PC-3 (cell line): ENCODE measurements around the gene AS3MT. TPM values are rescaled to one million over a fixed set of nuclear protein-coding genes. Genes with fewer than 3 reads are reported as not detected.

Experiments used
- ATAC-seq: fragments of 200-7000 bp; cut with Tn5 transposase; 2 replicates; pipeline ENCODE4 v1.9.1; 2020; ENCODE audit warnings: mild to moderate bottlenecking, moderate library complexity
- BruUV-seq: library from RNA; stranded (reverse); fragments of 400-500 nt; replicated peaks from 2 replicates; lab custom pipeline; 2021; lab: Mats Ljungman, UMichigan
- CTCF ChIA-PET: fragments of 300-600 bp; sonication (Branson Sonifier 250); formaldehyde crosslinking; loops from one replicate; lab custom pipeline; 2022; ENCODE audit warnings: antibody characterized with exemption; lab: Charles Lee
- POLR2A ChIA-PET: fragments of 300-600 bp; sonication (Branson Sonifier 250); formaldehyde crosslinking; loops from one replicate; lab custom pipeline; 2022; ENCODE audit warnings: antibody characterized with exemption; ENCODE audit not compliant: unreplicated experiment; lab: Charles Lee
- DNase-seq: peaks from one replicate; pipeline ENCODE4 v3.0.0-alpha.2; 2015
- H2AFZ ChIP-seq: fragments of 300-600 bp; sonication (generic); 2 replicates; pipeline ENCODE4 v1.6.0; 2016; ENCODE audit warnings: antibody characterized with exemption, low read length
- H3F3A ChIP-seq: fragments of 300-600 bp; sonication (generic); one replicate; pipeline ENCODE4 v1.6.0; 2017; ENCODE audit warnings: antibody characterized with exemption, low read length, control low read depth, mild to moderate bottlenecking; ENCODE audit not compliant: unreplicated experiment
- H3K27ac ChIP-seq: fragments of 300-600 bp; sonication (generic); 2 replicates; pipeline ENCODE4 v1.5.1; 2016; ENCODE audit warnings: mild to moderate bottlenecking, low read length
- H3K27me3 ChIP-seq: fragments of 300-600 bp; sonication (generic); 2 replicates; pipeline ENCODE4 v1.6.1; 2016; ENCODE audit warnings: low read length, mixed read lengths
- H3K36me3 ChIP-seq: fragments of 300-600 bp; sonication (generic); 2 replicates; pipeline ENCODE4 v1.6.1; 2016; ENCODE audit warnings: low read depth, mixed run types, low read length, mixed read lengths
- H3K4me1 ChIP-seq: fragments of 300-600 bp; sonication (generic); 2 replicates; pipeline ENCODE4 v1.5.1; 2016; ENCODE audit warnings: low read length; ENCODE audit not compliant: insufficient read depth
- H3K4me2 ChIP-seq: fragments of 300-600 bp; sonication (generic); 2 replicates; pipeline ENCODE4 v1.6.0; 2016; ENCODE audit warnings: low read length
- H3K4me3 ChIP-seq: fragments of 300-600 bp; sonication (generic); 2 replicates; pipeline ENCODE4 v1.5.1; 2016; ENCODE audit warnings: mild to moderate bottlenecking, low read length, mixed read lengths
- H3K79me2 ChIP-seq: fragments of 300-600 bp; sonication (generic); 2 replicates; pipeline ENCODE4 v1.6.1; 2017; ENCODE audit warnings: low read length, mixed read lengths
- H3K9ac ChIP-seq: fragments of 300-600 bp; sonication (generic); 2 replicates; pipeline ENCODE4 v1.6.0; 2016; ENCODE audit warnings: mild to moderate bottlenecking, low read length
- H3K9me2 ChIP-seq: fragments of 300-600 bp; sonication (generic); replicated peaks from 2 replicates; pipeline ENCODE4 v1.6.1; 2016; ENCODE audit warnings: mixed run types, low read length, mixed read lengths
- H3K9me3 ChIP-seq: fragments of 300-600 bp; sonication (generic); 2 replicates; pipeline ENCODE4 v1.6.1; 2016; ENCODE audit warnings: low read length, mixed read lengths
- H4K20me1 ChIP-seq: fragments of 300-600 bp; sonication (generic); 2 replicates; pipeline ENCODE4 v1.6.1; 2016; ENCODE audit warnings: low read length, mixed read lengths
- CTCF ChIP-seq: fragments of 300-600 bp; sonication (generic); conservative IDR thresholded peaks from 2 replicates; pipeline ENCODE4 v1.5.1; 2017; ENCODE audit warnings: antibody characterized with exemption, low read depth, mild to moderate bottlenecking, low read length
- EZH2 ChIP-seq: fragments of 300-600 bp; sonication (generic); IDR thresholded peaks from one replicate; pipeline ENCODE4 v1.6.1; 2017; ENCODE audit warnings: antibody characterized with exemption, mild to moderate bottlenecking, low read length; ENCODE audit not compliant: unreplicated experiment
- EZH2phosphoT487 ChIP-seq: fragments of 300-600 bp; sonication (generic); IDR thresholded peaks from 2 replicates; pipeline ENCODE4 v1.6.1; 2018; ENCODE audit warnings: mild to moderate bottlenecking, antibody characterized with exemption, low read length, borderline replicate concordance
- intact Hi-C: fragments of 100-400 bp; cut with micrococcal nuclease; formaldehyde crosslinking; loops from 2 replicates; pipeline ENCODE4 v1.9.0; 2023
- total RNA-seq: library from RNA; depleted of rRNA; stranded (reverse); fragments of >200 nt; gene quantifications from 2 replicates; pipeline ENCODE4 v1.2.3, GENCODE V29; 2014; rRNA removed

Gene AS3MT
- total RNA-seq, 1 experiment from 2014 or later = 3.5 TPM

- no peak overlapping the region for H3K4me2 ChIP-seq
- no peaks in the 10 kb centered on the region for H3F3A ChIP-seq
- H3K36me3 ChIP-seq = no peaks in the 10 kb centered on the region
- BruUV-seq = no TSS peak
- H3K27me3 ChIP-seq = no peaks in the 10 kb centered on the region
- no peak for ATAC-seq
- POLR2A ChIA-PET = no interaction called here
- H3K79me2 ChIP-seq = no peaks in the 10 kb centered on the region
- H3K27ac ChIP-seq = no peak overlapping the region
- no peaks in the 10 kb centered on the region for H3K9me3 ChIP-seq
- H3K9me2 ChIP-seq = no peaks in the 10 kb centered on the region
- no peak overlapping the region for H2AFZ ChIP-seq
- intact Hi-C loops = no loop called here
- H3K9ac ChIP-seq = no peak overlapping the region
- TF ChIP-seq EZH2phosphoT487 (no peak), EZH2 (no peak), CTCF (no peak)
- CTCF ChIA-PET = no interaction called here
- no peaks in the 10 kb centered on the region for H4K20me1 ChIP-seq
- no peak for DNase-seq
- no peaks in the 10 kb centered on the region for H3K4me1 ChIP-seq
- no peak overlapping the region for H3K4me3 ChIP-seq
Observed at GRCh38 chr10:102948786-102949185, 79.5 kb downstream of the AS3MT start.

- Histone ChIP-seq H3K4me1 (no peaks in the 10 kb centered on the region), H4K20me1 (no peaks in the 10 kb centered on the region), H3K27me3 (no peaks in the 10 kb centered on the region), H3K9me2 (no peaks in the 10 kb centered on the region), H3K27ac (no peak overlapping the region), H2AFZ (no peak overlapping the region), H3K79me2 (no peaks in the 10 kb centered on the region), H3K4me3 (no peak overlapping the region), H3F3A (no peaks in the 10 kb centered on the region), H3K9ac (no peak overlapping the region), H3K9me3 (no peaks in the 10 kb centered on the region), H3K36me3 (no peaks in the 10 kb centered on the region), H3K4me2 (no peak overlapping the region)
- ATAC-seq (no peak), DNase-seq (peak; percentile 3)
- no peak for TF ChIP-seq EZH2phosphoT487
- no peak for TF ChIP-seq EZH2
- no peak for TF ChIP-seq CTCF
- ChIA-PET POLR2A (no interaction called here), CTCF (no interaction called here)
- no TSS peak for BruUV-seq
- intact Hi-C loops = no loop called here
Observed at GRCh38 chr10:102949916-102950315, 80.6 kb downstream of the AS3MT start.

GRCh38 chr10:102951316-102951715 is 82.0 kb downstream of the AS3MT start:
- H3K79me2 ChIP-seq = no peaks in the 10 kb centered on the region
- H3K9me3 ChIP-seq = no peaks in the 10 kb centered on the region
- H3K27ac ChIP-seq = no peak overlapping the region
- no peak overlapping the region for H3K9ac ChIP-seq
- no peak overlapping the region for H3K4me3 ChIP-seq
- intact Hi-C loops = no loop called here
- no peaks in the 10 kb centered on the region for H3K4me1 ChIP-seq
- ChIA-PET POLR2A (no interaction called here), CTCF (no interaction called here)
- no TSS peak for BruUV-seq
- no peak overlapping the region for H3K4me2 ChIP-seq
- H3K36me3 ChIP-seq = no peaks in the 10 kb centered on the region
- H3K9me2 ChIP-seq = no peaks in the 10 kb centered on the region
- ATAC-seq = no peak
- H3K27me3 ChIP-seq = no peaks in the 10 kb centered on the region
- no peaks in the 10 kb centered on the region for H3F3A ChIP-seq
- TF ChIP-seq EZH2 (no peak), EZH2phosphoT487 (no peak), CTCF (no peak)
- no peak for DNase-seq
- H2AFZ ChIP-seq = no peak overlapping the region
- no peaks in the 10 kb centered on the region for H4K20me1 ChIP-seq

Other genes starting within 250 kb of the AS3MT start
- gene TRIM8, start 225.0 kb upstream of the AS3MT start, total RNA-seq = 61.4 and 103 TPM in 2 replicates
- 2.5 and 2.8 TPM in 2 replicates for gene ARL3, start 155.1 kb upstream of the AS3MT start, total RNA-seq
- 7.5 and 10.3 TPM in 2 replicates for gene SFXN2, start 154.8 kb upstream of the AS3MT start, total RNA-seq
- gene WBP1L, start 125.5 kb upstream of the AS3MT start, total RNA-seq = 23.8 and 24.6 TPM in 2 replicates
- not detected in 2 replicates for gene CYP17A1, start 32.1 kb upstream of the AS3MT start, total RNA-seq
- gene BORCS7, start 15.2 kb upstream of the AS3MT start, total RNA-seq = 6.0 and 8.1 TPM in 2 replicates
- gene CNNM2, start 48.8 kb downstream of the AS3MT start, total RNA-seq = 7.2 and 9.7 TPM in 2 replicates